ENCODE results near the gene AGRN. TPM values are rescaled to one million over a fixed set of nuclear protein-coding genes. Genes with fewer than 3 reads are reported as not detected.

Gene AGRN
- total and polyA plus RNA-seq, 5 donors from 2014 or later, result 0.06 to 4.2 (median 0.29) TPM; not detected in 1

- peaks cover 50% of the 10 kb centered on the region for H3K27me3 Mint-ChIP-seq
- Histone ChIP-seq H3K36me3 (ENCODE audit: control insufficient read depth, insufficient read depth, low read length) (no peaks in the 10 kb centered on the region), H3K4me3 (ENCODE audit: low read depth, low read length) (no peak within 1 kb of the TSS), H3K27me3 (ENCODE audit: control insufficient read depth, insufficient read depth, low read length) (peaks cover 6% of the 10 kb centered on the region), H3K9me3 (ENCODE audit: control insufficient read depth in 2 of 2, low read length in 2 of 2) (no peaks in the 10 kb centered on the region), H3K4me1 (ENCODE audit: control insufficient read depth, insufficient read depth, low read length, poor library complexity, severe bottlenecking) (peaks cover 41% of the 10 kb centered on the region), H3K27ac (ENCODE audit: insufficient read depth, low read length, poor library complexity, severe bottlenecking) (no peak within 1 kb of the TSS)
- peak within 1 kb of the TSS in 1 of 3 donors; percentile 95 for H3K27ac Mint-ChIP-seq
- peaks cover 0 to 5% (median 0%) of the 10 kb centered on the region in 7 donors for H3K9me3 Mint-ChIP-seq
- peaks cover 0 to 25% (median 5%) of the 10 kb centered on the region in 4 donors for H3K4me1 Mint-ChIP-seq
- DNase-seq, result peak; percentile 31 to 52 (median 45)
- ATAC-seq (ENCODE audit: low read depth in 2 of 2), result peak; percentile 43 to 46
- peak within 1 kb of the TSS; percentile 57 to 86 (median 73) for H3K4me3 Mint-ChIP-seq
- no peaks in the 10 kb centered on the region for H3K36me3 Mint-ChIP-seq
Observed at GRCh38 chr1:999725-1000356, 20.1 kb upstream of the AGRN start, which contains the start of gene HES4. TSS of gene HES4 (minus strand) at chr1:1000097. CDS start at chr1:999973, 124 bp downstream.

GRCh38 chr1:1000357-1001056 lies 19.4 kb upstream of the AGRN start:
- peaks cover 0 to 24% (median 8%) of the 10 kb centered on the region in 4 donors for H3K4me1 Mint-ChIP-seq
- DNase-seq (peak; percentile 38 to 73 (median 60)), ATAC-seq (ENCODE audit: low read depth in 2 of 2) (peak in 1 of 2 donors; percentile 6)
- H3K27me3 Mint-ChIP-seq, result peaks cover 51% of the 10 kb centered on the region
- H3K9me3 Mint-ChIP-seq, result peaks cover 0 to 5% (median 0%) of the 10 kb centered on the region in 7 donors
- H3K4me3 ChIP-seq (ENCODE audit: low read depth, low read length), result no peak overlapping the region
- H3K4me3 Mint-ChIP-seq, result peak overlapping the region; percentile 57 to 78 (median 73)
- H3K9me3 ChIP-seq (ENCODE audit: control insufficient read depth in 2 of 2, low read length in 2 of 2), result no peaks in the 10 kb centered on the region
- H3K27ac ChIP-seq (ENCODE audit: insufficient read depth, low read length, poor library complexity, severe bottlenecking), result no peak overlapping the region
- H3K4me1 ChIP-seq (ENCODE audit: control insufficient read depth, insufficient read depth, low read length, poor library complexity, severe bottlenecking), result peaks cover 45% of the 10 kb centered on the region
- H3K36me3 Mint-ChIP-seq, result no peaks in the 10 kb centered on the region
- H3K27ac Mint-ChIP-seq, result peak overlapping the region in 1 of 3 donors; percentile 95
- no peaks in the 10 kb centered on the region for H3K36me3 ChIP-seq (ENCODE audit: control insufficient read depth, insufficient read depth, low read length)
- peaks cover 9% of the 10 kb centered on the region for H3K27me3 ChIP-seq (ENCODE audit: control insufficient read depth, insufficient read depth, low read length)

DNA sequence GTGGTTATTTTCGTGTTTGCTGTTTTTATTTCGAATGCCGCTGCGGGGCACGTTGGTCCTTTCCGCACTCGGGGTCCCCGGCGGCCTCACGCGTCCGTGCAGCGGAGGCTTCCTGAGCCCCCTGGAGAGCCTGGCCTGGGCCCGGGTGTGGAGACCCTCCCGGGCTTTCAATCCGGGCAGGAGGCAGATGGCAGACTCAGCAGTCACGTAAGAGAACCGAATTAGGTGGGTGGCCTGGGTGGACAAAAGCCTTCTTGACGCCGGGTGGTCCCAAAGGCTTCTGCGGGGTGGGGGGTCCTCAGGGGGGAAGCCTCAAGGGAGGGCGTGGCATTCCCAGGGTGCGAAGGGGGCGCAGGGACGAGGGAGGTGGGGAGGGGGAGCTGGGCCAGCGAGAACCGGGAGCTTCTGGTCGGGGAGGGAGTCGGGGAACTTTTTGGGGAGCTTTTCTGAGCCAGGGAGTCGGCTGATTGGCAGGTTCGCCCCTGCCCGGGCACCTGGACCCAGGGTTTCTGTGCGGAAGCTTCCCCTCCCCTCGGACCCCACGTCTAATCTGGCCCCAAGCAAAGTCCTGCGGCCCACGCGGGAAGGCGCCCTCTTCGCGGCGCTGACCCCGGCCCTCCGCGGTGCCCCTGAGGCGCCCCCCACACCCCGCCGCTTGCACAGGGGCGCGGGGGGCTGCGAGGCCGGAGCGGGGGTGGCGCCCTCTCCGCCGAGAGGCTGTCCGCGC lies 18.7 kb upstream of the AGRN start:
- peaks cover 42% of the 10 kb centered on the region for H3K4me1 ChIP-seq (ENCODE audit: control insufficient read depth, insufficient read depth, low read length, poor library complexity, severe bottlenecking)
- Mint-ChIP-seq H3K36me3 (no peaks in the 10 kb centered on the region), H3K4me3 (peak overlapping the region; percentile 57 to 78 (median 73)), H3K27ac (peak overlapping the region in 1 of 3 donors; percentile 95), H3K9me3 (peaks cover 0 to 3% (median 0%) of the 10 kb centered on the region in 7 donors), H3K4me1 (peaks cover 0 to 20% (median 4%) of the 10 kb centered on the region in 4 donors), H3K27me3 (peaks cover 44% of the 10 kb centered on the region)
- no peak overlapping the region for H3K27ac ChIP-seq (ENCODE audit: insufficient read depth, low read length, poor library complexity, severe bottlenecking)
- H3K4me3 ChIP-seq (ENCODE audit: low read depth, low read length), result no peak overlapping the region
- H3K9me3 ChIP-seq (ENCODE audit: control insufficient read depth in 2 of 2, low read length in 2 of 2), result no peaks in the 10 kb centered on the region
- peaks cover 9% of the 10 kb centered on the region for H3K27me3 ChIP-seq (ENCODE audit: control insufficient read depth, insufficient read depth, low read length)
- ATAC-seq (ENCODE audit: low read depth in 2 of 2) (no peak), DNase-seq (no peak)
- H3K36me3 ChIP-seq (ENCODE audit: control insufficient read depth, insufficient read depth, low read length), result no peaks in the 10 kb centered on the region

DNA sequence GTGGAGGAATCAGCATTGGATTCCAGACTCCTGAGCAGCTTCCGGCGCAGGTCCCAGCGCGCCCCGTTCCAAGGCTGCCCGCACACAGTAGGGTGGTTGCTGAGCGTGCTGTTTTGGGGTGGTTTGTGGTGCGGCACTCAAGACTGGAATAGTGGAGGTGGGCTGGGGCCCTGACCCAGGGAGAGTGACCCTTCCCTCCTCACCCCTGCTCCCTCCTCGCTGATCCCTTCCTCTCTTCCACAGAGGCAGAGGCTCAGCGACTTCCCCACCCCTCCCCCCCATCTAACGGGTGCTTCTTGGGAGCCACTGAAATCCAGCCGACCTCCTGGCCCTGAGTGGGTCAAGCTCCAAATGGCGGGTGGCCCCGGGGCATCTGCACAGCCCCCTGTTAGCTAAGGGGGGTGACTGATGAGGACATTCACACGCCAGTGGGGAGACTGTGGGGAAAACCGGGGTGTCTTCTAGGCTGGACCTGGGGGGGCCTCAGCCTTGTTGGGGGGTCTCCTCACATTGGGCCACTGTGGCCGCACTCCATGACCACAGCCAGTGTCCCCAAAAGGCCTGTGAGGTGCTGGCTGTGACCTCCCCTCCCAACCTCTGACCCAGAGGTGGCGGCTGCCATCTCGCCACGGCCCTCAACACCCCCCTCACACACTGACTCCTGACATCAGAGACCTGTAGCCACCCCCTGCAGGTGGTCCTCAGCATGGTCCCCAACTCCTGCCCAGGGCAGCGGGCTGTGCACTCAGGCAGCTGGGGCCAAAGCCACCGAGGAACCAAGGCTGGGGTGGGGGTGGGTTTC lies 16.1 kb upstream of the AGRN start:
- peak overlapping the region in 1 of 4 donors; percentile 41 for H3K4me3 Mint-ChIP-seq

DNA sequence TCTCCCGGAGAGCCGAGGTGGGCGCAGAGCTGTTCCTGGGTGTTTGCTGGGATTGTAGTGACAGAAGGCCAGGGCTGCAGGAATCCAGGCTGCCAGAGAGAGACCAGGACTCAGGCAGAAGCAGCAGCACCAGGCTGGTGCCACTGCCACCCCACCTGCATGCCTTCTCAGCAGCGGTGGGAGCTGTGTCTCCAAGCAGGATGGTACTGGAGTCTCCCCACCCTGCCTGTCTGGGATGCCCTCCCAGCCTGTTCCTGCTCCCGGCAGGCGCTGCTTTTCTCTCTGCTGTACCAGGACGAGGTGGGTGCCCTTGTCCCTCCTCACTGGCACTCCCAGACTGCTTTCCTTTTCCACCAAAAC lies 15.5 kb upstream of the AGRN start:
- H3K4me1 Mint-ChIP-seq, result peaks cover 0 to 14% (median 4%) of the 10 kb centered on the region in 4 donors
- H3K36me3 ChIP-seq (ENCODE audit: control insufficient read depth, insufficient read depth, low read length), result no peaks in the 10 kb centered on the region
- H3K27me3 ChIP-seq (ENCODE audit: control insufficient read depth, insufficient read depth, low read length), result peaks cover 9% of the 10 kb centered on the region
- no peak for ATAC-seq (ENCODE audit: low read depth in 2 of 2)
- H3K9me3 Mint-ChIP-seq, result peaks cover 0 to 3% (median 0%) of the 10 kb centered on the region in 7 donors
- peaks cover 34% of the 10 kb centered on the region for H3K4me1 ChIP-seq (ENCODE audit: control insufficient read depth, insufficient read depth, low read length, poor library complexity, severe bottlenecking)
- no peak overlapping the region for H3K27ac Mint-ChIP-seq
- H3K4me3 Mint-ChIP-seq, result no peak overlapping the region
- H3K36me3 Mint-ChIP-seq, result no peaks in the 10 kb centered on the region
- no peak overlapping the region for H3K27ac ChIP-seq (ENCODE audit: insufficient read depth, low read length, poor library complexity, severe bottlenecking)
- H3K4me3 ChIP-seq (ENCODE audit: low read depth, low read length), result no peak overlapping the region
- H3K27me3 Mint-ChIP-seq, result peaks cover 47% of the 10 kb centered on the region
- no peaks in the 10 kb centered on the region for H3K9me3 ChIP-seq (ENCODE audit: control insufficient read depth in 2 of 2, low read length in 2 of 2)
- no peak for DNase-seq

More for the DNA sequence above, 16.1 kb upstream of the AGRN start:
- Histone ChIP-seq H3K36me3 (ENCODE audit: control insufficient read depth, insufficient read depth, low read length) (no peaks in the 10 kb centered on the region), H3K4me3 (ENCODE audit: low read depth, low read length) (no peak overlapping the region), H3K4me1 (ENCODE audit: control insufficient read depth, insufficient read depth, low read length, poor library complexity, severe bottlenecking) (peaks cover 40% of the 10 kb centered on the region), H3K27me3 (ENCODE audit: control insufficient read depth, insufficient read depth, low read length) (peaks cover 9% of the 10 kb centered on the region), H3K27ac (ENCODE audit: insufficient read depth, low read length, poor library complexity, severe bottlenecking) (no peak overlapping the region), H3K9me3 (ENCODE audit: control insufficient read depth in 2 of 2, low read length in 2 of 2) (no peaks in the 10 kb centered on the region)
- ATAC-seq (ENCODE audit: low read depth in 2 of 2) (no peak), DNase-seq (no peak)
- no peak overlapping the region for H3K27ac Mint-ChIP-seq
- peaks cover 0 to 3% (median 0%) of the 10 kb centered on the region in 7 donors for H3K9me3 Mint-ChIP-seq
- no peaks in the 10 kb centered on the region for H3K36me3 Mint-ChIP-seq
- H3K27me3 Mint-ChIP-seq, result peaks cover 42% of the 10 kb centered on the region
- H3K4me1 Mint-ChIP-seq, result peaks cover 0 to 15% (median 4%) of the 10 kb centered on the region in 4 donors

DNA sequence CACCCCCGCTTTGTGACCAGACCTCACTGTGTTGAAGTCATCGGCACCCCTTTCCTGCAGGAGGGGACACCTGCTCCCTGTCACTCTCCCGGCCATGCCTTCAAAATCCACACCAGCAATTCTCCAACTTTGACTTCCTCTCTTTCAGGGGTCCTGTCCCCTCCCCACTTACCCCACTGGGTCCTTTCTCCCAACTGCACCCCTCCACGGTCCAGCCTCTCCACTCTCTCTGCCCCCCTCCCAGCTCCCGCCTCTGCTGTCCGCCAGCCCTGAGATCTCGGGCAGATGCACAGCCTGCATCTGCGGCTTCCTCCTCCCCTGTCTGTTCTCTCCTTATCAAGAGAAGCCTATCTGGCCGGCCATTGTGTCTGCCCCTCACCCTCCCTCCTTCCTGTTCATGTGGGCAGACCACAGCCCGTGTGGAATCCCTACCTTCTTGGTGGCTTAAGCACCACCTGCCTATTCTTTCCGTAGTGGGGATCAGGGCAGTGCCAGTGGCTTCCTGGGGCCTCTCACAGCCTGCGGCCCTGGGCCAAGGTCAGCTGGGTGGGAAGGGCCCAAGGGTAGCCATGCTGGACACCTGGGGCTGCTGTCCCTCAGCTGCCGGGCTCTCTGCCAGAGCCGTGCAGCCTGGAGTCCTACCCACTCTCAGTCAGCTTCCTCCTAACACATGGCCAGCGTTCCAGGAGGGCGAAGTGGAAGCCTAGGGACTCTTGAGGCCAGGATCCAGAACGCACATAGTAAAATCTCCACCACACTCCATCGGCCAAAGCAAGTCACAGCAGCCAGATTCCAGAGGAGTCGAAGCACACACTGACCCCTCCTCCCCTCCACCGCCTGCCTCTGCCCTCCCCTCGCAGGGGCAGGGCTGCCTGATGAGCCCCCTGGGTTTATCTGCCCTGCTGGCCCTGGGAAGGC lies 14.9 kb upstream of the AGRN start:
- Mint-ChIP-seq H3K9me3 (peaks cover 0 to 3% (median 0%) of the 10 kb centered on the region in 7 donors), H3K4me1 (peaks cover 0 to 13% (median 4%) of the 10 kb centered on the region in 4 donors), H3K4me3 (peak overlapping the region in 1 of 4 donors; percentile 71), H3K27me3 (peaks cover 47% of the 10 kb centered on the region), H3K36me3 (no peaks in the 10 kb centered on the region), H3K27ac (no peak overlapping the region)
- Histone ChIP-seq H3K9me3 (ENCODE audit: control insufficient read depth in 2 of 2, low read length in 2 of 2) (no peaks in the 10 kb centered on the region), H3K36me3 (ENCODE audit: control insufficient read depth, insufficient read depth, low read length) (no peaks in the 10 kb centered on the region), H3K4me3 (ENCODE audit: low read depth, low read length) (no peak overlapping the region), H3K27me3 (ENCODE audit: control insufficient read depth, insufficient read depth, low read length) (peaks cover 9% of the 10 kb centered on the region), H3K4me1 (ENCODE audit: control insufficient read depth, insufficient read depth, low read length, poor library complexity, severe bottlenecking) (peaks cover 28% of the 10 kb centered on the region), H3K27ac (ENCODE audit: insufficient read depth, low read length, poor library complexity, severe bottlenecking) (no peak overlapping the region)
- no peak for DNase-seq
- no peak for ATAC-seq (ENCODE audit: low read depth in 2 of 2)

Data from CD4-positive, CD25-positive, alpha-beta regulatory T cell (primary cell).